ENCODE measurements around the gene INSL3.

Gene INSL3, protein sequence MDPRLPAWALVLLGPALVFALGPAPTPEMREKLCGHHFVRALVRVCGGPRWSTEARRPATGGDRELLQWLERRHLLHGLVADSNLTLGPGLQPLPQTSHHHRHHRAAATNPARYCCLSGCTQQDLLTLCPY

DNA sequence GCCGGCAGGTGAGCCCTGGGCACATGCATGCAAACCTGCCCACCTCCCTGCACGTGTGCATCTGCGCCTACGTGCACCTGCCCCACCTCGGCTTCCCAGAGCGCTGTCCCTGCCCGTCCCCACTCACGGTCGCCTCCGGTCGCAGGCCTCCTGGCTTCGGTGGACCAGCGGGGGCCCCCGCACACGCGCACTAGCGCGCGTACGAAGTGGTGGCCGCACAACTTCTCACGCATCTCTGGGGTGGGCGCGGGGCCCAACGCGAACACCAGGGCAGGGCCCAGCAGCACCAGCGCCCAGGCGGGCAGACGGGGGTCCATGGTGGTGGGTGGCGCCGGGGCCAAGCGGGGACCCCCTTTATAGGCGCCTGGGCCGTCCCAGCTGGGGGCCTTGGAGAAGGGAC lies at the start of gene INSL3:
INSL3 (minus strand) TSS at position 330 of the 400 bp plus-strand sequence; CDS start at position 317, 13 bp downstream.
- no peak for DNase-seq (ENCODE audit: low read depth in 2 of 2)

DNA sequence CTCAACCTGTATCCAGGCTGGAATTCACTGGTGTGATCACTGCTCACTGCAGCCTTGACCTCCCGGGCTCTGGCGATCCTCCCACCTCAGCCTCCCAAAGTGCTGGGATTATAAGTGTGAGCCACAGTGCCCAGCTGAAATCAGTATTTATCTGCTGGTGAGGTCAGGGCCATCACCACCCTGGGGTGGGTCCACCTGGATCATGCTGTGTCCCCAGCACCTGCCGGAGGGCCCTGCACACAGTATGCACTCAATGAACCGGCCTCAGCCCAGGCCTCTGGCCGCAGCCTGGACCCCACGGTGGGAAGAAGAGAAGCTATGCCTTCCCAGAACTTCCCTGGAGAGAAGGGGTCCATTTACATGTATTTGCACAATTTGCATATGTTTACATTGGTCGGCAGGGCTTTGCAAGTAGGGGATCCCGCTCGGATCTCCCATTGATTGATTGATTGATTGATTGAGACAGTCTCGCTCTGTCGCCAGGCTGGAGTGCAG lies 47.8 kb upstream of the INSL3 start:
- no peak for DNase-seq (ENCODE audit: low read depth in 2 of 2)

DNA sequence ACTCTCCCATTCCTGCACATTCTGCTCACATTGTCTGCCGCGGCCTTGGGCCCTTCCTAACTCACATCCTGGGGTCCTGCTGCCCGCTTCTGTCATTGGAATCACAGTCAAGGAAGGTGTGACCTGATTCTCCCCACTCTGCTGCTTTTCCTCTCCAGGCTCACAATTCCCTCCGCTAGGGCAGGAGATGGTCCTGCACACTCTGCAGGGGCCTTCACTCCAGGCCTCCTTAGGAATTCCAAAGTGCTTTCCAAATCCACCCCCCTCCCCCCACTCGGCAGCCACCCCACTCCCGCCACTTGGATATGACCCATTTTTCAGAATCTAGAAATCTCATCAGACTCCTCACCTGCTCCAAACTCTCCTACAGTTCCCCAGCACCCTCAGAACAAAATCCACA lies 47.4 kb upstream of the INSL3 start:
- DNase-seq (ENCODE audit: low read depth in 2 of 2): no peak

DNA sequence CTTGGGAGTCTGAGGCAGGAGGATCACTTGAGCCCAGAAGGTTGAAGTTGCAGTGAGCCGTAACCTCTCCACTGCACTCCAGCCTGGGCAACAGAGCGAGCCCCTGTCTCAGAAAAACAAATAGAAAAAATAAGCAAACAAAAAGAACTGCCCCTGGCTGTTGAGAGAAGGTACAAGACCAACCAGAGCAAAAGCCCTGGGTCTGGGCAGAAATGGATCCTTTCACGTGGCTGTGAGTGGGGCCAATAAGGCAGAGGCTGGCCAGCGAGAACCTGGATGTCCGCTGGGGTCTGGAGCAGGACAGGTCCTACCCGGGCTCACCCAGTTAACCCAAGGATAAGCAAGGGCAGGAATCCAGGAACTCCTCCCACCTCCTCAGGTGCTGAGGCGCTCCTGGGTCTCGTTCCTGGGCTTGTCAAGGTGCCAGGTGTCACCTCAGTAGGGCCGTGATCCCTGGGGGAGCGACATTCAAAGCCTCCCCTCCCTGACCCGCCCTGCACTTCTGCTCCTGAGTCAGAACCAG lies 45.7 kb upstream of the INSL3 start:
- no peak for DNase-seq (ENCODE audit: low read depth in 2 of 2)

DNA sequence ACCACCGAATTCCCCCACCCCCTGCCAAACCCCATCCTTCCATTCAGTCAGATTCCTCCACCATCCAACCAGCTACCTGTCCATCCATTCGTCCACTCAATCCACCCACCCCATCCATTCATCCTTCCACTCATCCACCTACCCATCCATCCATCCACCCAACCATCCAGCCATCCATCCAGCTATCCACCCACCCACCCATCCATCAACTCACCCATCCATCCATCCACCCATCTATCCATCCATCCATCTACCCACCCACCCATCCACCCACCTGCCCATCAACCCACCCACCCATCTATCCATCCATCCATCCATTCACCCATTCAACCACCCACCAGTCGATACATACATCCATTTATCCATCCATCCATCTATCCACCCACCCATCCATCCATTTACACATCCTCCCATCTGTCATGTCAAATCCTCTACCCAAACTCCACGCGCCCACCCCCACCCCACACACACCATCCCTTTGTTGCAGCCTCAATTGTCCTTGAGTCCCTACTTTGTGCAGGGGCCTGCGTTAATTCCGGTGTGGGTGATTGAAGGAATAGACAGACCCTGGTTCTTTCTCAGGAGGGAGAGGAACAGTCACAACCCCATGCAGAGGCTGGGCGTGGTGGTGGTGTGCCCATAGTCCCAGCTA lies 45.1 kb upstream of the INSL3 start:
- no peak for DNase-seq (ENCODE audit: low read depth in 2 of 2)

DNA sequence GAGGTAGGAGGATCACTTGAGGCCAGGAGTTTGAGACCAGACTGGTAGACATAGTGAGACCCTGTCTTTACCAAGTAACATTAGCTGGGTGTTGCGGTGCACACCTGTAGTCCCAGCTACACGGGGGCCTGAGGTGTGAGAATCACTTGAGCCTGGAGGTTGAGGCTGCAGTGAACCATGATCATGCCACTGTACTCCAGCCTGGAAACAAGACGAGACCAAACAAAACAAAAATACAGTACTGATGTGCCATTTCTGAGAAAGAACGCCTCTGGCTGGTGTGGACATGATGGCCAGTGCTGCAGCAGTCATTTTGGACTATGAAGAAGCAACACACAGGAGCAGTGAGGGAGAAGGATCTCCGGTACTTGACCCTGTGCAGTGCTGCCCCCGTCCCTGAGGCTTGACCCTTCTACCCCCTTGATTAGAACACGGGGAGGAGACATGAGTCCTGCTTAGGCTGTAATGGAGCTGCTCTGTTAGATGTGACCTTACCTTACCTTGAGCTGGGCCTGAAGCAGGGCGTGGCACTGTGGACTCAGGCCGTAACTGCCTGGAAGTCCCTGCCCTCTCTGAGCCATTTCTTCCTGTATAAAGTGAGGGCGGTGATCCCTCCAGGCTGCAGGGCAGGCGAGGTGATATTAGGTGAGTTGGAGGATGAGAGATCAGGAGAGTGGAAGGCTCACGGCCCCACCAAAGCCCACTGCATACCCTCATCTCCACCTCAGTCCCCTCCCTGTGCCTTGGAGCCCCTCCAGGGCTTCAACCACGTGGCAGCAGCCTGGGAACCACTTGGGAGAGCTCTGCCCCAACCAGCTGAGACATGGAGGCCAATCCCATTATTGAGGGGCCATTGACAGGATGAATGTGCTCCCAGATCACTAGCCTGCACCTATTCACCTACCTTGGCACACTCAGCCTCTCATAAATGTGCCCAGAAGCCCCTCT lies 44.3 kb upstream of the INSL3 start:
- DNase-seq (ENCODE audit: low read depth in 2 of 2): peak in 1 of 2 donors; percentile 21

DNA sequence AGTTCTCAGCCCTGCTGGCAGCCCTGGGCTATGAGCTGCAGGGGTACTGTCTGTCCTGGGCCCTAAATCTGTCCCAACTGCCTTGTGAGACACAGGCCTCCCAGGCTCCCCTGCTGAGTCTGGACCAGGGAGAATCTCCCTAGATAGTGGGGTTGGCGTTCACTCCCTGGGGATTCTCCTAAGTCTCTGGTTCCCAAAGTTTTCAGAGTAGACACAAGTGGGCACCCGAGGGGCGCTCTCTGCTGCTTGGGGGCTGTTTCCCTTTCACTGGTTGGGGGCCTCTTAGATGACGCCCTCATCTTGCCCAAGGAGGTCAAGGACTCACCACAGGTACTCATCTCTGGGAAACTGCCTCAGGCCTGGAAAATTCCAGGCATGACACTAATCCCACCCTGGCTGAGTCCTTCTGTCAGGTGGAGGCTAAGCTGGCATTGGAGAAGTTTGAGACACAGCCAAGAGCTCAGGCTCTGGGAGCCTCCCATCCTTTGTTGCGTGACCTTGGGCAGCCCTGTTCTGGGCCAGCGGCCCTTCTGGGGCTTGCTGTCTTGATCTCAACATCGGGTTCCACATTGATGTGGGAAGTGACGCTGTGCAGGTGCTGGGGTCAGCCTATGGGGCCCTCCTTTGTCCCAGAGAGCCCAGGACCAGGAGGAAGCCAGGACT lies 42.3 kb upstream of the INSL3 start:
- no peak for DNase-seq (ENCODE audit: low read depth in 2 of 2)

DNA sequence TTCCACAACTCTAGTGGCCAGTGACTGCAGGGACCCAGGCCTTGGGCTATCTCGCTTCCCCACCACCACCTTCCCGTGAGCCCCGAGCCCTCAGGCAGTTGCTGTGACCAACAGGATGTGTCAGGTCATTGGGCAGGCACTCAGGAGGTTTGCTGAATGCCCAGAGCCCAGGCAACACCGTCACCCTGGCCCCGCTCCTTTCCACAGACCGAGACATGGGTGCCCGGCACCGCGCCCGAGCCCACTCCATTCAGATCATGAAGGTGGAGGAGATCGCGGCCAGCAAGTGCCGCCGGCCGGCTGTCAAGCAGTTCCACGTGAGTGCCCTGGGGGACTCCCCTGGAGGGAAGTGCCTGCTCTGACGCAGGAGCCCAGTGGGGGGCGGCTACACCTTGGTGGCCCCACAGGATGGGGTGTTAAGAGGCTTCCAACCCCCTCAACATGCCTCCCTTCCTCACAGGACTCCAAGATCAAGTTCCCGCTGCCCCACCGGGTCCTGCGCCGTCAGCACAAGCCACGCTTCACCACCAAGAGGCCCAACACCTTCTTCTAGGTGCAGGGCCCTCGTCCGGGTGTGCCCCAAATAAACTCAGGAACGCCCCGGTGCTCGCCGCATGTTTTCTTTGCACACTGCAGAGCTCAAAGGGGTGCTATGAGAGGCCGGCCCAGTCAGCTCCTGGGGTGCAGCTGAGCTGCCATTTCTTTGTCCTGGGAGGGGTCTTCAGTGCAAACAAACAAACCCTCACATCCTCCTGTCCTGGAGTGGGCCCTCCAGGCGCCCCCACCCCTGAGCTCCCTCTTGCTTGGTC lies 41.6 kb upstream of the INSL3 start:
- DNase-seq (ENCODE audit: low read depth in 2 of 2): no peak

DNA sequence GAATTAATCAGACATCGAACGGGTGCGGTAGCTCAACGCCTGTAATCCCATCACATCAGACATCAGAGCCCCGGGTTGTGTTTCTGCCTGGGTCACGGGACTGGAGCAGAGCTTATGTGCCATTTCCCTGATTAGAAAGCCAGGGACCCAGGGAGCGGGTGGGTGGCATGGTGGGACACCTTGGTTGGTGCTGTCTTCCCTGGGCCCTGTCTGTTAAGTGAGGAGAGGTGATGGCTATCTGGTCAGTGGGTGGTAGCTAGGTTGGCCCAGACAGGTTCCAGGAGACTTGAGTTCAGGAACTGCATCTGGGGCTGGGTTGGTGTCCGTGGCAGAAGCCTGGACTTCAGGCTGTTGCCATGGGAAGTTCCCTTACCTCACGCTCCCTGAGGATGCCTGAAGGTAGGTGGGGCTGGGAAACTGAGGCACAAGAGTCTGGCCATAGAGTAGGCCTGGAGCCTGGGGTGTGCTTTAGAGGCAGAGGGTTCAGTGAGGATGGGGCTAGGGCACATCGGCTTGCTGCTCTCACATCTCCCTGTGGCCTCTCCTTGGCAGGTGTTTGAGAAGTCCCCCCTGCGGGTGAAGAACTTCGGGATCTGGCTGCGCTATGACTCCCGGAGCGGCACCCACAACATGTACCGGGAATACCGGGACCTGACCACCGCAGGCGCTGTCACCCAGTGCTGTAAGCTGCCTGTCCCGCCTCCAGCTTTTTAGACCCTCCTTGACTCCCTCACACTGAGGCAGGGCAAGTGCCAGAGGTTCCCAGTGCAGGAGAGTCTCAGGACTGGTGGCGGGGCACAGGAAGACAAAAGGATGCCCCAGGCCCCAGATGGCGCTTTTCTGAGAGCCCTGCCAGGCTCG lies 40.5 kb upstream of the INSL3 start:
- no peak for DNase-seq (ENCODE audit: low read depth in 2 of 2)

DNA sequence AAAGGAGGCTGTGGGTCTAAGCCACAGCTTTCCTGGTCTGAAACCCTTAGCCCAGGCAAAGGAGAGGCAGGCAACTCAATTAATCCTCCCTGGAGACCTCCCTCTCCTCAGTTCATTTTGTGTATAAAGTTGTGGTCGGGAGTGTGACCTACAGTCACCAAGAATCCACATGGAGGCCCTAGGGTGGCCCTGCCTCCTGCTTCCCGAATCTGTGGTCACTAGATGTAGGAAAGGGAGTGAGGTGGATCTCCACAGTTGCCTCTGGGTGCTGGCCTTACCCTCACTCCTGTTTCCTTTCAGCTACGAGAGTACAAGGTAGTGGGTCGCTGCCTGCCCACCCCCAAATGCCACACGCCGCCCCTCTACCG lies 39.7 kb upstream of the INSL3 start:
- no peak for DNase-seq (ENCODE audit: low read depth in 2 of 2)

DNA sequence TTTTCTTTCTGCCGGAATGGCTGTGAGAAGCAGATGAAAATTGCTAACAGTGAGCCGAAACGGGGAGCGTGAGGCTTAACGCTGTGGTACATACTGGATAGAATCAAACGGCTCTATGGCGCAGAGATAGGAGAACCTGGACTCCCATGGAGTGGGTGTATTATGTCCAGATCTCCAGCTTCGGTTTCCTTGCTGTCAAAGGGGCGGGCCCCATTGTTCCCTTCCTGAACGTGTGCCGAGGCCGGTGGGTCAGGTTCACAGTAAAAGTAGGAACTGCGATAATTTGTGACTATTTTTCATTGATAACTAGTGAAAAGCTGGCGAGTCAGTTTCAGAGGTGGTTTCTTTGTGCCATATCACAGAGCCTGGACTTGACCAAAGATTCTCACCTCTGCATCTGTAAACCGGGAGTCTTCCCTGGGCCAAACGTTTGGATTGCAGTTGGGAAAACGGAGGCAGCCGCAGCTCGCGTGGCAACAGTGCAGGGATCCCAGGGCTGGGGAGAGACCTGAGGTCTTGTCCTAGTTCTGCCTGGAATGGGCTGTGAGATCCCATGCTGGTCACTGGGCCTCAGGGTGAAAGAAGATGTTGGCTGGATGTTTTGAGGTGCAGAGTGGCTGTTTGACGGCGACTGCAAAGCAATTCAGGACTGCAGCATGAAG lies 39.1 kb upstream of the INSL3 start:
- DNase-seq (ENCODE audit: low read depth in 2 of 2): no peak

DNA sequence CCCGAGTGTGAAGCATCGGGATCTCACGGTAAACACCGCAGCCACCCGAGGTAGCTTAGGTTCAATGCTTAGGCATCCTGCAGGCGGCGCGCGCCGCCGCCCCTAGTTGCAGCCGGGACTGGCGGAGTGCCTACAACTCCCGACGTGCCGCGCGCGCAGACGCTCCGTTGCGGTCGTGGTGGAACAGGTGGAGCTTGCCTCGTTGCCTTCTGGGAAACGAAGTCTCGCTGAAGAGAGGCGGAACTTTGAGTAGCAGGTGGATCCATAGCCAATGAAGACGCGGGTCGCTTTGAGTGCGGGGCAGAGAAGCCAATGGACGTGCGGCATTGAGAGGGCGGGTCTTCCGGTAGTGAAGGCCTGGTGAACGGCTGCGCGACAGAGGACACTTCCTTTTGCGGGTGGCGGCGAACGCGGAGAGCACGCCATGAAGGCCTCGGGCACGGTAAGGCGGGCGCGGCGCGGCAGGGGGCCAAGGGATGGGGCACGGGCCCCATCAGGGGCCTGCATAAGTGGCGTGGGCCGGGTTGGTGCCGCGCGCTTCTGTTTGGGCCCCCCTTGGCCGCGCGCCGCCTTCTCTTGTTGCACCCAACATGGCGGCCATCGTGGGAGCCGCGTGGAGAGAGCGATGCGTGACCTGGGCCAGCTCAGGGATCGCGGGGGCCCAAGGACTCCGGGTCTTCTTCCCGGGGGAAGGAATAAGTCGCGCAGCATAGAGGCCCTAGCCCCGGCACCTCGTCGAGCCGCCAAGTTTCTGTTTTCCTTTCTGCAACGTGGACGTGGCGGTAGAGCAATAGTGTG lies 38.4 kb upstream of the INSL3 start, which contains the start of gene RPL18A:
RPL18A (plus strand) TSS at position 378 of the 798 bp plus-strand sequence; CDS start at position 425, 47 bp downstream.
- DNase-seq (ENCODE audit: low read depth in 2 of 2): peak; percentile 94 to 98

DNA sequence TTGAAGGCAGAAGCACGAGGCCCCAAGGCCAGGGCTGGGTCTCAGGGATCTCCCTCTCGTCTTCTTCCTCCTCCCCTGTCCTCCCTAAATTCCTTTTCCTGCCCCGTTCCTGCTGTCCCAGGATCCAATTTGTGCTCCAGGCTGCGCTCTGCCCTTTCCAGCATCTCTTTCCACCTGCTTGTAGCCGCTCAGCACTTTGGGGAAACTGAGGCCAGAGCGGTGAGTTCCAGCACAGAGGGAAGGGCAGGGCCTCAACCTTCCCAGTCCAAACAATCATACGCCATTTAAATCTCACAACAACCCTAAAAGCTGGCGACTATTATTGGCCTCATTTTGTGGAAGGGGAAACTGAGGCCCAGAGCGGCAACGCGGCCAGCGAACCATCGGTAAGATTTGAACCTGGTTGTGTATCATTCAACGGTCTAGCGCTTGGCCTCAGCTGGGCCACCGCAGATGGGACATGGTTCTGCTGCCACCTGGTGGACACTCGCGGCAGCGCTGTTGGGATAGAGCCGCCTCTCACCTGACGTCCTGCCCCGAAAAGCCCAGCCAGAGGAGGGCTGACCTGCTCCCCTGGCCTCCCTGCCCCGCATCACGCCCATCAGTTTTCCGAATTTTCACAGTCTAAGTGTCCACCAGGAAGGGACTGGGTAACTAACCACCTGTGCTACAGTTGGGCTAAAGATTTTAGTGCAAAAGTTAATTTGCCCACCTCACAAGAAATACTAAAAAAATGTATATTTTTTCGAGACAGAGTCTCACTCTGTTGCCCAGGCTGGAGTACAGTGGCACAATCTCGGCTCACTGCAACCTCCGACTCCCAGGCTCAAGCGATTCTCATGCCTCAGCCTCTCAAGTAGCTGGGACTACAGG lies 34.2 kb upstream of the INSL3 start:
- DNase-seq (ENCODE audit: low read depth in 2 of 2): peak; percentile 94 to 96

DNA sequence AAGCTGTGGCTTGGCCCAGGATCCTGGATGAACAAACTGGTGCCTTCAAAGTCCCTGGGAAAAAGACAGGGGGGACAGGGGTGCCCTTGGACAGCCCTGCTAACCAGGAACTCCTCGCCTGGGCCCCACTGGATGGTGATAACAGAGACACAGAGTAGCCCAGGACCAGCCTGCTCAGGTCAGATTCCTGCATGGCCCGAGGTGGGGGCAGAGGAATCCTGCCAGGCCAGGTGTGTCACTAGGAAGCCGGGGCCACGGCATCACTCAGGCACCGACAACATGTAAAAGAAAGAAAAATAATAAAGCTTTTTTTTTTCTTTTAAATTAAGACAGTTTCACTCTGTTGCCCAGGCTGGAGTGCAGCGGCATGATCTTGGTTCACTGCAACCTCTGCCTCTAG lies 32.7 kb upstream of the INSL3 start:
- DNase-seq (ENCODE audit: low read depth in 2 of 2): no peak

DNA sequence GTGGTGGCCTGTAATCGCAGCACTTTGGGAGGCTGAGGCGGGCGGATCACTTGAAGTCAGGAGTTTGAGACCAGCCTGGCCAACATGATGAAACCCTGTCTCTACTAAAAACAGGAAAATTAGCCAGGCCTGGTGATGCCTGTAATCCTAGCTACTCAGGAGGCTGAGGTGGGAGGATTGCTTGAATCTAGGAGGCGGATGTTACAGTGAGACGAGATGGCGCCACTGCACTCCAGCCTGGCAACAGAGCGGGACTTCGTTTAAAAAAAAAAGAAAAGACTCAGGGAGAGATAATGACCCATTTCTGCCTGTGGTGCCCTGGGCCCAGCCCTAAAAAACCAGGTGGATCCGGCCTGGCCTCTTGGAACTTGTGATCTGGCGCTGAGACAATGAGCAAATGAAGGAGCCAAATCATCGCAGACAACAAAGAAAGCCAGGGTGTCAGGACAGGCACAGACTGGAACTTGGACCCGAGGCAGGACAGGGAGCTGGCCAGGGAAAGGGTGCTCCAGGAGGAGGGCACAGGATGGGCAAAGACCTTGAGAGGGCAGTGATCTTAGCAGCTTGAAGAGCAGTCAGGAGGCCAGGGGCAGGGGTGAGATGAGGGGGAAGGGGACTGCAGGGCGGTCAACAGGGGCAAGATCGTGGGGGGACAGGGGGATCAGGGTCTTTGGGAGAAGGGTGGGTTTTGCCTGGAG lies 27.4 kb upstream of the INSL3 start:
- DNase-seq (ENCODE audit: low read depth in 2 of 2): no peak

DNA sequence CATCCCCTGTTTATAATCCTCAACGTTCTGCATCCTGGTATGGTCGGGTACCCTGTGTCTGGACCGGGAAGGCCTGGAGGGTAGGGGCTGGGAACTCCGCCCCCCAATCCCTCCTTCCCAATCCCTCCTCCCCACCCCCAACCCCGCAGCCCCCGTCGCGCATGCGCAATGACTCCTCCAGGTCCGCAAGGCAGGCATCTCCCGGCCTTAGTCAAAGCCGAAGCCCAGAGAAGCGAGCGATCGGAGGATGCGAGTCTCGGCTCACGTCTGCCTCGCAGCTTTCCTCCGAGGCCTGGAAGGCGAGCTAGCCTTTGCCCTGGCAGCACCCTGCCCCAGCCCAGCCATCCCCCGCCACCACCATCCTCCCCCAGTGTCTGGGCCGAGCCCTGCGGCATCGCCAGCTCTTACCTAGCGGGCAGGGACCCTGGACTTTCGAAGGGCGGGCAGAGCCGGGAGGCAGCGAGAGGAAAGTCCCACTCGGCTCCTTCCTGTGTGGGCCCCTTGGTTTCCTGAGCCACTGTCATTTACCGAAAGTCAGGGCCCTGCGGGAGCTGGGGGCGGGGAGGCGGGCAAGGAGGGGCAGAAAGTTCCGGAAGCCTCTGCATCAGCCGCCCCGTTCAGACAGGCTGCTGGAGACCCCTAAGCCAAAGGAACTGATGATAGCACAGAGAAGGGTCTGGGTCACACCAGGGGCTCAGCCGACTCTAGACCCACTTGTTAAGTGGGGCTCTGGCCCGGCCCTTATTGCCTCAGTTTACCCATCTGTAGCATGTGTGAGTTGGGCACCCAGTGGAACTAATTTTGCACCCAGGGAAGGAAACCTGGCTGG lies 26.4 kb upstream of the INSL3 start, which contains the start of gene JAK3:
JAK3 (minus strand) TSS at position 445 of the 829 bp plus-strand sequence. CDS start 3,565 bp downstream, outside the sequence.
- peak; percentile 81 to 83 for DNase-seq (ENCODE audit: low read depth in 2 of 2)

Measured in stimulated activated CD4-positive, alpha-beta T cell treated with anti-CD3 and anti-CD28 coated beads, Interleukin-1b, Interleukin-23, amount 100 ng/mL, for 4 hours (primary cell).